ENCODE measurements around the gene SLC9A1. TPM values are rescaled to one million over a fixed set of nuclear protein-coding genes. Genes with fewer than 3 reads are reported as not detected.

The SLC9A1 gene
- polyA plus RNA-seq, 1 donor (not counting 4 experiments of a cell fraction or from before 2014, with no cell fraction given), result 12.4 TPM

GRCh38 chr1:27100335-27101053 lies 54.4 kb downstream of the SLC9A1 start:
- Histone ChIP-seq H2AFZ (ENCODE audit: control insufficient read depth, low read length) (no peak overlapping the region), H4K20me1 (ENCODE audit: control insufficient read depth, extremely low read depth, insufficient read depth, low read length) (no peaks in the 10 kb centered on the region), H3K9me1 (ENCODE audit: control insufficient read depth, extremely low read depth, insufficient read depth, low read length) (peaks cover 2% of the 10 kb centered on the region), H3K4me2 (ENCODE audit: control insufficient read depth, extremely low read depth, insufficient read depth, low read depth, low read length) (no peak overlapping the region), H3K9ac (ENCODE audit: control insufficient read depth, extremely low read depth, insufficient read depth, low read length) (no peak overlapping the region), H3K4me1 (ENCODE audit: control insufficient read depth, extremely low read depth, insufficient read depth, low read length) (peaks cover 30% of the 10 kb centered on the region), H3K4me3 (ENCODE audit: control insufficient read depth in 2 of 3, extremely low read depth in 1 of 3, insufficient read depth in 2 of 3, low read depth in 1 of 3, low read length in 3 of 3) (no peak overlapping the region), H3K79me2 (ENCODE audit: control insufficient read depth, insufficient read depth, low read length) (no peaks in the 10 kb centered on the region), H3K27me3 (ENCODE audit: control insufficient read depth, extremely low read depth, insufficient read depth, low read length) (no peaks in the 10 kb centered on the region), H3K36me3 (ENCODE audit: control insufficient read depth in 2 of 2, extremely low read depth in 1 of 2, insufficient read depth in 2 of 2, low read length in 2 of 2) (peaks cover 11 to 31% of the 10 kb centered on the region in 2 experiments), H3K27ac (ENCODE audit: control insufficient read depth, insufficient read depth, low read length) (no peak overlapping the region), H3K9me3 (ENCODE audit: control insufficient read depth, low read depth, low read length) (no peaks in the 10 kb centered on the region)
- dilution Hi-C loops (cut with MboI; ENCODE audit: extremely low pct_ligation_motif_present, low sequenced_read_pairs), result no loop called here
- no peak for TF ChIP-seq CTCF (optimal IDR thresholded peaks at IDR 0.05 in 1 of 3, IDR thresholded peaks at IDR 0.05 in 1 of 3, conservative IDR thresholded peaks at IDR 0.05 in 1 of 3; ENCODE audit: extremely low read depth in 1 of 3, insufficient read depth in 2 of 3, low read length in 3 of 3)
- TF ChIP-seq EZH2 (IDR thresholded peaks at IDR 0.05; ENCODE audit: low read length), result no peak
- DNase-seq (ENCODE audit: low read depth, low spot score), result no peak
- FAIRE-seq, result no peak

GRCh38 chr1:27099587-27100334 lies 55.2 kb downstream of the SLC9A1 start:
- Histone ChIP-seq H3K36me3 (ENCODE audit: control insufficient read depth in 2 of 2, extremely low read depth in 1 of 2, insufficient read depth in 2 of 2, low read length in 2 of 2) (peaks cover 11 to 27% of the 10 kb centered on the region in 2 experiments), H2AFZ (ENCODE audit: control insufficient read depth, low read length) (no peak overlapping the region), H3K9me1 (ENCODE audit: control insufficient read depth, extremely low read depth, insufficient read depth, low read length) (peaks cover 2% of the 10 kb centered on the region), H3K4me2 (ENCODE audit: control insufficient read depth, extremely low read depth, insufficient read depth, low read depth, low read length) (peak overlapping the region; percentile 68), H3K4me3 (ENCODE audit: control insufficient read depth in 2 of 3, extremely low read depth in 1 of 3, insufficient read depth in 2 of 3, low read depth in 1 of 3, low read length in 3 of 3) (no peak overlapping the region), H3K9ac (ENCODE audit: control insufficient read depth, extremely low read depth, insufficient read depth, low read length) (peak overlapping the region; percentile 63), H3K4me1 (ENCODE audit: control insufficient read depth, extremely low read depth, insufficient read depth, low read length) (peaks cover 30% of the 10 kb centered on the region), H3K9me3 (ENCODE audit: control insufficient read depth, low read depth, low read length) (no peaks in the 10 kb centered on the region), H3K79me2 (ENCODE audit: control insufficient read depth, insufficient read depth, low read length) (no peaks in the 10 kb centered on the region), H3K27ac (ENCODE audit: control insufficient read depth, insufficient read depth, low read length) (peak overlapping the region; percentile 76), H4K20me1 (ENCODE audit: control insufficient read depth, extremely low read depth, insufficient read depth, low read length) (no peaks in the 10 kb centered on the region), H3K27me3 (ENCODE audit: control insufficient read depth, extremely low read depth, insufficient read depth, low read length) (no peaks in the 10 kb centered on the region)
- DNase-seq (ENCODE audit: low read depth, low spot score) (no peak), FAIRE-seq (peak; percentile 58)
- dilution Hi-C loops (cut with MboI; ENCODE audit: extremely low pct_ligation_motif_present, low sequenced_read_pairs), result no loop called here
- no peak for TF ChIP-seq EZH2 (IDR thresholded peaks at IDR 0.05; ENCODE audit: low read length)
- TF ChIP-seq CTCF (optimal IDR thresholded peaks at IDR 0.05 in 1 of 3, IDR thresholded peaks at IDR 0.05 in 1 of 3, conservative IDR thresholded peaks at IDR 0.05 in 1 of 3; ENCODE audit: extremely low read depth in 1 of 3, insufficient read depth in 2 of 3, low read length in 3 of 3), result peak in 1 of 3 experiments; percentile 1

Measured in keratinocyte (primary cell).